ENCODE measurements around the gene RAB40B. TPM values are rescaled to one million over a fixed set of nuclear protein-coding genes. Genes with fewer than 3 reads are reported as not detected.

RAB40B gene
- 12.7 to 20.4 TPM (median 18.6 TPM) in 5 replicates for total RNA-seq (2022; extraction: Qiagen RNA extraction)

GRCh38 chr17:82698065-82698973, at the start of gene RAB40B:
Gene RAB40B (minus strand): TSS chr17:82698698. CDS start chr17:82698596, 102 bp downstream.

GRCh38 chr17:82734987-82735866, 36.7 kb upstream of the RAB40B start, which contains the start of gene FN3K:
Gene FN3K (plus strand): TSS chr17:82735615. CDS start chr17:82735637, 22 bp downstream.

GRCh38 chr17:82716203-82717010, 17.9 kb upstream of the RAB40B start, which contains the start of gene FN3KRP:
Gene FN3KRP (plus strand): TSS chr17:82716706. CDS start chr17:82716756, 50 bp downstream.

GRCh38 chr17:82648165-82648668, 50.3 kb downstream of the RAB40B start, which contains the start of gene WDR45B:
Gene WDR45B (minus strand): TSS chr17:82648444. CDS start chr17:82648340, 104 bp downstream.

Other genes starting within 250 kb of the RAB40B start
- gene CYBC1, start 247.9 kb downstream of the RAB40B start, total RNA-seq (2022; extraction: Qiagen RNA extraction), result 52.3 to 65.9 TPM (median 59.4 TPM) in 5 replicates
- gene NARF, start 240.0 kb downstream of the RAB40B start, total RNA-seq (2022; extraction: Qiagen RNA extraction), result 48.7 to 62.7 TPM (median 55.6 TPM) in 5 replicates
- 45.4 to 56.4 TPM (median 51.6 TPM) in 5 replicates for gene FOXK2, start 179.0 kb downstream of the RAB40B start, total RNA-seq (2022; extraction: Qiagen RNA extraction)
- 93.5 to 99.6 TPM (median 95.6 TPM) in 5 replicates for gene WDR45B, start 50.3 kb downstream of the RAB40B start, total RNA-seq (2022; extraction: Qiagen RNA extraction)
- 60.6 to 65.7 TPM (median 63.6 TPM) in 5 replicates for gene FN3KRP, start 18.0 kb upstream of the RAB40B start, total RNA-seq (2022; extraction: Qiagen RNA extraction)
- gene FN3K, start 36.9 kb upstream of the RAB40B start, total RNA-seq (2022; extraction: Qiagen RNA extraction), result 6.7 to 8.2 TPM (median 7.9 TPM) in 5 replicates
- gene TBCD, start 53.4 kb upstream of the RAB40B start, total RNA-seq (2022; extraction: Qiagen RNA extraction), result 57.6 to 85.9 TPM (median 78.6 TPM) in 5 replicates
- not detected in 5 replicates for gene ZNF750, start 141.3 kb upstream of the RAB40B start, total RNA-seq (2022; extraction: Qiagen RNA extraction)